ENCODE results near the gene PROSER1. TPM values are rescaled to one million over a fixed set of nuclear protein-coding genes. Genes with fewer than 3 reads are reported as not detected.

Gene PROSER1
- total RNA-seq, 4 donors from 2014 or later = 3.8 to 47.3 (median 21.1) TPM

DNA sequence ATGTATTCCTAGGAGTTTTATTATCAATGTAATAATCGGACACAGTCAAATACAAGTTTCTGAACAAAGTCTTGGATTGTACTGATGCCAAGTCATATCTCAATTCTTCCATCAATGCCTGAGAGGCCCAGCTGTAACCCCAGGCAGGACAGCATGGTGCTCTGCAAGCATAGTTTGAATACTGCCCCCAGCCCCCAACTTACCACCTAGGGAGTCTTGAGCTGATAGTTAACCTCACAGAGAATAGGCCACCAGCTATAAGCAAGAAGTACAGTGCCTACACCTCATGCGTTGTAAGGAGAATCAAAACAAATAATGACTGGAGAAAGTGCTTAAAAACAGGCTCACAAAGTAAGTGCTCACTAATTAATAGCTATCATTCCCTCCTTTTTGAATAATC is 2.7 kb downstream of the PROSER1 start:
- intact Hi-C loops (cut with DNase I; ENCODE audit: low total_unique reads) = no loop called here
- Histone ChIP-seq H3K4me3 (peak overlapping the region in 1 of 2 donors; percentile 98), H3K4me1 (no peaks in the 10 kb centered on the region), H3K9me3 (no peaks in the 10 kb centered on the region), H3K36me3 (no peaks in the 10 kb centered on the region), H3K27ac (no peak overlapping the region), H3K27me3 (no peaks in the 10 kb centered on the region)
- no peak for TF ChIP-seq POLR2A (IDR thresholded peaks at IDR 0.05)
- TF ChIP-seq, protein P1, sequence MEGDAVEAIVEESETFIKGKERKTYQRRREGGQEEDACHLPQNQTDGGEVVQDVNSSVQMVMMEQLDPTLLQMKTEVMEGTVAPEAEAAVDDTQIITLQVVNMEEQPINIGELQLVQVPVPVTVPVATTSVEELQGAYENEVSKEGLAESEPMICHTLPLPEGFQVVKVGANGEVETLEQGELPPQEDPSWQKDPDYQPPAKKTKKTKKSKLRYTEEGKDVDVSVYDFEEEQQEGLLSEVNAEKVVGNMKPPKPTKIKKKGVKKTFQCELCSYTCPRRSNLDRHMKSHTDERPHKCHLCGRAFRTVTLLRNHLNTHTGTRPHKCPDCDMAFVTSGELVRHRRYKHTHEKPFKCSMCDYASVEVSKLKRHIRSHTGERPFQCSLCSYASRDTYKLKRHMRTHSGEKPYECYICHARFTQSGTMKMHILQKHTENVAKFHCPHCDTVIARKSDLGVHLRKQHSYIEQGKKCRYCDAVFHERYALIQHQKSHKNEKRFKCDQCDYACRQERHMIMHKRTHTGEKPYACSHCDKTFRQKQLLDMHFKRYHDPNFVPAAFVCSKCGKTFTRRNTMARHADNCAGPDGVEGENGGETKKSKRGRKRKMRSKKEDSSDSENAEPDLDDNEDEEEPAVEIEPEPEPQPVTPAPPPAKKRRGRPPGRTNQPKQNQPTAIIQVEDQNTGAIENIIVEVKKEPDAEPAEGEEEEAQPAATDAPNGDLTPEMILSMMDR (IDR thresholded peaks at IDR 0.05) = no peak
- no peak for DNase-seq

DNA sequence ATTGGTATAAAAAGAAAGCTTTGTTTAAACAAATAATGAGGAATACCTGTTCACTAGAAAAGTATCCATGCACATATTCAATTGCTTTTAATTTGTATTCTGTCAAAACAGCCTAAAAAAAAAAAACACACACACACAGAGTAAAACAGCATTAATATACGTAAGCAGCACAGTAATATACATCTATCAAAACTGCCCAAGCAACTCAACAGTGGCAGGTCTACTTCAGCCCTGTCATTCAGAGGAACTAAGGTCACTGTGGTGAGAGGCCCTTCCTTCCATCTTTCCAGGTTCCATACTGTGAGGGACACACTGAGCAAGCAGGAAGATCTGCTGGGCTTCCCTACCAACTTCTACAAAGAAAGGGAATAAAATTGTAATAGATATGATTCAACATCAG is 3.8 kb downstream of the PROSER1 start:
- H3K4me1 ChIP-seq = no peaks in the 10 kb centered on the region
- intact Hi-C loops (cut with DNase I; ENCODE audit: low total_unique reads) = no loop called here

DNA sequence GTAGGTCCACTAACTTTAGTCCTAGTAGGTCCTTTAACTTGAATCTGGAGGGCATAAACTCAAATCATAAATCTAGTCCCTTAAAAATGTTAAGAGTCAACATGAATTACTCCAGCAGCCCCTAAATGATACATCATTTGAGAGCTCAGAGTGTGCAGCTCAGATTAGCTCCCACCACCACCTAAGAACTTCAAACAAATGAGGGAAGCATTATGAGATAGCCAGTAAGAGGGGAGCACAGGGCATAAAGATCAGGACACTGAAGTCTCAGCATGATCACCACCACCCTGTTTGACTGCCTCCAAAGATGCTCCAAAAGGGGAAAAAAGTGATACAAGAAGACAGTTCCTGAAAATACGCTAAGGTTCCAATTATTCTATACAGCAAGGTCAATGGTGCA is 5.7 kb downstream of the PROSER1 start:
- Histone ChIP-seq H3K27ac (no peak overlapping the region), H3K27me3 (no peaks in the 10 kb centered on the region), H3K36me3 (no peaks in the 10 kb centered on the region), H3K9me3 (no peaks in the 10 kb centered on the region), H3K4me3 (no peak overlapping the region), H3K4me1 (no peaks in the 10 kb centered on the region)
- DNase-seq = no peak
- intact Hi-C loops (cut with DNase I; ENCODE audit: low total_unique reads) = no loop called here
- TF ChIP-seq, protein P1 (IDR thresholded peaks at IDR 0.05) = no peak
- TF ChIP-seq POLR2A (IDR thresholded peaks at IDR 0.05) = no peak

More for the DNA sequence above, 3.8 kb downstream of the PROSER1 start:
- H3K27me3 ChIP-seq = no peaks in the 10 kb centered on the region
- TF ChIP-seq, protein P1 (IDR thresholded peaks at IDR 0.05) = no peak
- TF ChIP-seq POLR2A (IDR thresholded peaks at IDR 0.05) = no peak
- H3K9me3 ChIP-seq = no peaks in the 10 kb centered on the region
- no peak for DNase-seq
- no peak overlapping the region for H3K4me3 ChIP-seq
- no peak overlapping the region for H3K27ac ChIP-seq
- no peaks in the 10 kb centered on the region for H3K36me3 ChIP-seq

DNA sequence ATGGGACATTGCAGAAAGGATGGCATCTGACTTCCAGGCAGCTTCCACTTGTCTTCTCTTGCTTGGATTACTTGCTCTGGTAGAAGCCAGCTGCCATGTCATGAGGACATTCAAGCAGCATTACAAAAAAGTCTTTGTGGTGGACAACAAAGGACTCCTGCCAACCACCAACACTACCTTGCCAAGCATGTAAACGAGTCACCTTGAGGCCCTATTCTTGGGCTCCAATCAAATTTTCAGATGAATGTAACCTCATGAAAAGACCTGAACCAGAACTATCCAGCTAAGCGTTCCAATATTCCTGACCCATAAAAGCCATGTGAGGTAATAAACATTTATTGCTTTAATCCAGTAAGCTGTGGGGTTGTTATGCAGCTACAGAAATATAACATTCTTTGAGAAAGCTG is 12.5 kb downstream of the PROSER1 start:
- Histone ChIP-seq H3K9me3 (no peaks in the 10 kb centered on the region), H3K4me1 (no peaks in the 10 kb centered on the region), H3K36me3 (no peaks in the 10 kb centered on the region), H3K4me3 (no peak overlapping the region), H3K27me3 (no peaks in the 10 kb centered on the region), H3K27ac (no peak overlapping the region)
- no peak for DNase-seq
- intact Hi-C loops (cut with DNase I; ENCODE audit: low total_unique reads) = no loop called here
- TF ChIP-seq, protein P1 (IDR thresholded peaks at IDR 0.05) = no peak
- no peak for TF ChIP-seq POLR2A (IDR thresholded peaks at IDR 0.05)

DNA sequence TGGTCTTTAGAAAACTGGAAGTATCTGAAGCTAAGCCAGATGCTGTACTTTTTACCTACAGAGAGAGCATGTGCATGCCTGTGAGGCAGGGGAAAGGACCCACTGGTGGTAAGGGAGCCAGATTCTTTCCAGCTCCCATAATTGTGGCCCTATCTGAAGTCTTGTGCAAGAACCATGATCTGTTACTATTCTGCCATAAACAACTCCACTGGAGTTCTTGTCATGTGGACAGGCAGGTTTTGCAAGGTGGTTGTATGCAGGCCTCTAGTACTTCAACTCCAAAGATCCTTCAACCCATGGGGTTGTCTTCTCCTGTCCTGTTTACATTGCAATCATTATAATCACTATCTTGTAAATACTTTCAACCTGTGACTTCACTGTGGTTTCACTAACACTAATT is 14.1 kb downstream of the PROSER1 start:
- intact Hi-C loops (cut with DNase I; ENCODE audit: low total_unique reads) = no loop called here
- no peaks in the 10 kb centered on the region for H3K4me1 ChIP-seq
- no peaks in the 10 kb centered on the region for H3K36me3 ChIP-seq
- no peaks in the 10 kb centered on the region for H3K27me3 ChIP-seq
- no peak overlapping the region for H3K4me3 ChIP-seq
- DNase-seq = no peak
- TF ChIP-seq POLR2A (IDR thresholded peaks at IDR 0.05) = no peak
- TF ChIP-seq, protein P1 (IDR thresholded peaks at IDR 0.05) = no peak
- no peak overlapping the region for H3K27ac ChIP-seq
- no peaks in the 10 kb centered on the region for H3K9me3 ChIP-seq
